Measurements from ENCODE around the gene SURF2. TPM values are rescaled to one million over a fixed set of nuclear protein-coding genes. Genes with fewer than 3 reads are reported as not detected.
"Not testable (repeated sequence)": the region's sequence is repeated elsewhere in the genome, so short reads cannot be mapped to it uniquely, and the experiment has no call there.

The SURF2 gene
- total RNA-seq, 1 experiment from 2014 or later = 18.1 TPM

DNA sequence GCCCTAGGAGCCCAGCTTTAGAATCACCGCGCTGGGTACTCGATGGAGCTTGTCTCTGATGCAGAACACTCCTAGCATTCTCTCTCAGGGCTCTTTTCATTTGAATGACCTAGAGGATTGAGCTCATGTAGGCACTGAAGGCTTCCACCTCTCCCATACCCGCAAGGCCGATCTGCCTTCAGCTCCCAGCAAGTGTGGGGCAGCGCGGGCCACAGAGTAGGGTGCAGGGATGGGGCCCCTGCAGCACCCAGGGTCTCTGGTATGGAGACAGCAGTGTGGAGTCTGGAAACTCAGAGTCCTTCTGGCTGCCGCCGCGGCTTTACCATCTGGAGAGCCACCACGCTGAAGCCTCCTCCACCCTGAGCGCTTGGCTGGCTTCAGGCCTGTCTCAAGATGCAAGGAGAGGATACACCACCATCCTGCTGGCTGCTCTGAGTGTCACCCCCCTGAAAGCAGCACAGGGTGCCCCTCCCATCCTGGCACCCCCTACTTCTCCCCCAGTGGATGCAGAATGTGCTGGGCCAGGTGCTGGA is 32.7 kb downstream of the SURF2 start:
- no peaks in the 10 kb centered on the region for H3K36me3 ChIP-seq (ENCODE audit: low read depth)

DNA sequence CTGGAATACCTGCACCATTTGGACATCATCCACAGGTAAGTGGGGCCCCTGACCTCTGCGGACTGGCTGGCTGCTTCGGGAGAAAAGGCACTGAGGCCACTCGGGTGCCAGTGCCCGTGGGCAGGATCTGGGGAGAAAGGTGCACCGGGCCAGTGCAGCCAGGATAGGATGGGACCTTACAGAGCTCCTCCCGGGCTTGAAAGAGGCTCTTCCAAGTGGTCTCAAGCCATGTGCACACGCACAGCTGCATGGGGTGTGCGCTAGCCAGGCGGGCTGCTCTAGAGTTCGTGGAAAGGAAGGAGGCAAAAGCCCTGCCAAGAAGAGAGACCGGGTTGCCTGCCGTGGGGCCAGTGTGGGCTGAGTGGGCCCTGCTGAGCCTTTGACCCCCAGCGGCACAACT is 33.2 kb downstream of the SURF2 start:
- H3K36me3 ChIP-seq (ENCODE audit: low read depth) = no peaks in the 10 kb centered on the region
- H3K9me2 ChIP-seq (ENCODE audit: insufficient read depth) = no peaks in the 10 kb centered on the region
- ChIA-PET CTCF (interaction anchor here (0.6 kb wide), 1 partner anchor 498 kb away, joined by 4 read pairs; no protein-coding TSS in a partner anchor), POLR2A (ENCODE audit: unreplicated experiment) (interaction anchor here (0.7 kb wide), 1 partner anchor 362 kb away, joined by 8 read pairs; no protein-coding TSS in a partner anchor)
- H3F3A ChIP-seq (ENCODE audit: insufficient read depth, low read depth) = no peaks in the 10 kb centered on the region
- H3K4me3 ChIP-seq = no peak overlapping the region
- H3K4me1 ChIP-seq (replicated peaks; ENCODE audit: insufficient read depth) = no peaks in the 10 kb centered on the region
- H4K20me1 ChIP-seq (ENCODE audit: insufficient read depth) = no peaks in the 10 kb centered on the region
- DNase-seq = no peak
- H3K9me3 ChIP-seq (ENCODE audit: insufficient read depth, low read depth) = no peaks in the 10 kb centered on the region
- no TSS peak for BruUV-seq (replicated peaks)
- no peaks in the 10 kb centered on the region for H3K79me2 ChIP-seq (ENCODE audit: low read depth)
- no peak overlapping the region for H3K27ac ChIP-seq
- TF ChIP-seq, protein P1, sequence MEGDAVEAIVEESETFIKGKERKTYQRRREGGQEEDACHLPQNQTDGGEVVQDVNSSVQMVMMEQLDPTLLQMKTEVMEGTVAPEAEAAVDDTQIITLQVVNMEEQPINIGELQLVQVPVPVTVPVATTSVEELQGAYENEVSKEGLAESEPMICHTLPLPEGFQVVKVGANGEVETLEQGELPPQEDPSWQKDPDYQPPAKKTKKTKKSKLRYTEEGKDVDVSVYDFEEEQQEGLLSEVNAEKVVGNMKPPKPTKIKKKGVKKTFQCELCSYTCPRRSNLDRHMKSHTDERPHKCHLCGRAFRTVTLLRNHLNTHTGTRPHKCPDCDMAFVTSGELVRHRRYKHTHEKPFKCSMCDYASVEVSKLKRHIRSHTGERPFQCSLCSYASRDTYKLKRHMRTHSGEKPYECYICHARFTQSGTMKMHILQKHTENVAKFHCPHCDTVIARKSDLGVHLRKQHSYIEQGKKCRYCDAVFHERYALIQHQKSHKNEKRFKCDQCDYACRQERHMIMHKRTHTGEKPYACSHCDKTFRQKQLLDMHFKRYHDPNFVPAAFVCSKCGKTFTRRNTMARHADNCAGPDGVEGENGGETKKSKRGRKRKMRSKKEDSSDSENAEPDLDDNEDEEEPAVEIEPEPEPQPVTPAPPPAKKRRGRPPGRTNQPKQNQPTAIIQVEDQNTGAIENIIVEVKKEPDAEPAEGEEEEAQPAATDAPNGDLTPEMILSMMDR (conservative IDR thresholded peaks at IDR 0.05) = no peak
- TF ChIP-seq EZH2 (IDR thresholded peaks at IDR 0.05; ENCODE audit: low read depth) = no peak
- no peak overlapping the region for H3K4me2 ChIP-seq
- peaks cover 24% of the 10 kb centered on the region for H3K27me3 ChIP-seq (ENCODE audit: insufficient read depth, low read depth)
- H2AFZ ChIP-seq = no peak overlapping the region
- intact Hi-C loops (cut with micrococcal nuclease; ENCODE audit: unreplicated experiment) = no loop called here

More for the DNA sequence above, 32.7 kb downstream of the SURF2 start:
- Histone ChIP-seq H3F3A (ENCODE audit: insufficient read depth, low read depth) (no peaks in the 10 kb centered on the region), H3K27ac (no peak overlapping the region), H3K9me3 (ENCODE audit: insufficient read depth, low read depth) (no peaks in the 10 kb centered on the region), H3K9me2 (ENCODE audit: insufficient read depth) (no peaks in the 10 kb centered on the region), H3K4me3 (no peak overlapping the region), H3K27me3 (ENCODE audit: insufficient read depth, low read depth) (peaks cover 20% of the 10 kb centered on the region), H3K79me2 (ENCODE audit: low read depth) (no peaks in the 10 kb centered on the region), H4K20me1 (ENCODE audit: insufficient read depth) (no peaks in the 10 kb centered on the region), H3K4me1 (replicated peaks; ENCODE audit: insufficient read depth) (no peaks in the 10 kb centered on the region), H3K4me2 (no peak overlapping the region), H2AFZ (no peak overlapping the region)
- intact Hi-C loops (cut with micrococcal nuclease; ENCODE audit: unreplicated experiment) = no loop called here
- ChIA-PET POLR2A (ENCODE audit: unreplicated experiment) (no interaction called here), CTCF (no interaction called here)
- no TSS peak for BruUV-seq (replicated peaks)
- no peak for TF ChIP-seq EZH2 (IDR thresholded peaks at IDR 0.05; ENCODE audit: low read depth)
- TF ChIP-seq, protein P1 (conservative IDR thresholded peaks at IDR 0.05) = no peak
- DNase-seq = no peak

DNA sequence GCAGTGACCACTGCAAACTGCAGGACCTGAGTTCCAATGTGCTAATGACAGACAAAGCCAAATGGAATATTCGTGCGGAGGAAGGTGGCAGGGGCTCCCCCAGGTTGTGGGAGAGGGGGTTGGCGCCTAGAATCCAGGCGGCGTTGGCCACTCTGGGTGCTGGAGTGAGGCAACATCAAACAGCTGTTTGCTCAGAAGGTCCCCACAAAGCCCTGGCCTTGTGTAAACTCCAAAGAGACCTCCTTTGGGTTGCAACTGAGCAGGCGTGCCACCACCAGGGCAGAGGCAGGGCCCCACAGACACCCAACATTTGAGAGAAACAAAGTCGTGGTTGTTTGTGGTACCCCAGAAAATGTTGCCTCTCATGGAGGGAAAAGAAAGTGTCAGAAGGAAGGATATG is 34.4 kb downstream of the SURF2 start:
- no peaks in the 10 kb centered on the region for H3K9me2 ChIP-seq (ENCODE audit: insufficient read depth)
- no peaks in the 10 kb centered on the region for H3F3A ChIP-seq (ENCODE audit: insufficient read depth, low read depth)
- H3K4me3 ChIP-seq = no peak overlapping the region
- no peaks in the 10 kb centered on the region for H3K79me2 ChIP-seq (ENCODE audit: low read depth)
- H3K4me2 ChIP-seq = no peak overlapping the region
- CTCF ChIA-PET = no interaction called here
- H3K36me3 ChIP-seq (ENCODE audit: low read depth) = no peaks in the 10 kb centered on the region
- H4K20me1 ChIP-seq (ENCODE audit: insufficient read depth) = no peaks in the 10 kb centered on the region
- no TSS peak for BruUV-seq (replicated peaks)
- H3K9me3 ChIP-seq (ENCODE audit: insufficient read depth, low read depth) = no peaks in the 10 kb centered on the region
- POLR2A ChIA-PET (ENCODE audit: unreplicated experiment) = no interaction called here
- no peak for TF ChIP-seq EZH2 (IDR thresholded peaks at IDR 0.05; ENCODE audit: low read depth)
- TF ChIP-seq, protein P1 (conservative IDR thresholded peaks at IDR 0.05) = no peak
- H3K27me3 ChIP-seq (ENCODE audit: insufficient read depth, low read depth) = peaks cover 36% of the 10 kb centered on the region
- no peak for DNase-seq
- H3K27ac ChIP-seq = no peak overlapping the region
- intact Hi-C loops (cut with micrococcal nuclease; ENCODE audit: unreplicated experiment) = no loop called here
- no peaks in the 10 kb centered on the region for H3K4me1 ChIP-seq (replicated peaks; ENCODE audit: insufficient read depth)
- no peak overlapping the region for H2AFZ ChIP-seq

DNA sequence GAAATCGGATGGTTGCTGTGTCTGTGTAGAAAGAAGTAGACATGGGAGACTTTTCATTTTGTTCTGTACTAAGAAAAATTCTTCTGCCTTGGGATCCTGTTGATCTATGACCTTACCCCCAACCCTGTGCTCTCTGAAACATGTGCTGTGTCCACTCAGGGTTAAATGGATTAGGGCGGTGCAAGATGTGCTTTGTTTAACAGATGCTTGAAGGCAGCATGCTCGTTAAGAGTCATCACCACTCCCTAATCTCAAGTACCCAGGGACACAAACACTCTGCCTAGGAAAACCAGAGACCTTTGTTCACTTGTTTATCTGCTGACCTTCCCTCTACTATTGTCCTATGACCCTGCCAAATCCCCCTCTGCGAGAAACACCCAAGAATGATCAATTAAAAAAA is 35.1 kb downstream of the SURF2 start:
- CTCF ChIA-PET; H2AFZ ChIP-seq; POLR2A ChIA-PET (ENCODE audit: unreplicated experiment); H4K20me1 ChIP-seq (ENCODE audit: insufficient read depth); H3K36me3 ChIP-seq (ENCODE audit: low read depth); H3K27ac ChIP-seq; H3K4me3 ChIP-seq; H3K4me1 ChIP-seq (replicated peaks; ENCODE audit: insufficient read depth); intact Hi-C loops (cut with micrococcal nuclease; ENCODE audit: unreplicated experiment); H3K79me2 ChIP-seq (ENCODE audit: low read depth); H3K9me2 ChIP-seq (ENCODE audit: insufficient read depth); DNase-seq; BruUV-seq (replicated peaks); H3K9me3 ChIP-seq (ENCODE audit: insufficient read depth, low read depth); H3F3A ChIP-seq (ENCODE audit: insufficient read depth, low read depth): not testable (repeated sequence)
- H3K27me3 ChIP-seq (ENCODE audit: insufficient read depth, low read depth) = peaks cover 40% of the 10 kb centered on the region
- 0 out of 2 replicates have a peak overlapping the region, but pooled peaks have one; percentile 23 for H3K4me2 ChIP-seq

DNA sequence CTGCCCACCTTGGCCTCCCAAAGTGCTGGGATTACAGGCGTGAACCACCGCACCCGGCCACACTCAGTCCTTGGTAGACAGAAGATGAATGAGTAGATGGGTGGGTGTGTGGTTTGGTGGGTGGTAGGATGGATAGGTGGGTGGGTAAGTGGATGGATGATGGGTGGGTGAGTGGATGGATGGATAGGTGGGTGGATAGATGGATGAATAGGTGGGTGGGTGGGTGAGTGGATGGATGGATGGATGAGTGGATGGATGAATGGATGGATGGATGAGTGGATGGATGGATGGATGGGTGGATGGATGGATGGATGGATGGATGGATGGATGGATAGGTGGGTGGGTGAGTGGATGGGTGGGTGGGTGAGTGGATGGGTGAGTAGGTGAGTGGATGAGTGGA is 36.0 kb downstream of the SURF2 start:
- H3K27ac ChIP-seq; H4K20me1 ChIP-seq (ENCODE audit: insufficient read depth); POLR2A ChIA-PET (ENCODE audit: unreplicated experiment); H3K9me2 ChIP-seq (ENCODE audit: insufficient read depth); H3K9me3 ChIP-seq (ENCODE audit: insufficient read depth, low read depth); H3K4me3 ChIP-seq; H3K36me3 ChIP-seq (ENCODE audit: low read depth); H2AFZ ChIP-seq; H3K79me2 ChIP-seq (ENCODE audit: low read depth); H3F3A ChIP-seq (ENCODE audit: insufficient read depth, low read depth); H3K4me1 ChIP-seq (replicated peaks; ENCODE audit: insufficient read depth); DNase-seq; H3K4me2 ChIP-seq; intact Hi-C loops (cut with micrococcal nuclease; ENCODE audit: unreplicated experiment); CTCF ChIA-PET; BruUV-seq (replicated peaks): not testable (repeated sequence)
- peaks cover 46% of the 10 kb centered on the region for H3K27me3 ChIP-seq (ENCODE audit: insufficient read depth, low read depth)
